GM12873 (cell line): Measurements from ENCODE around the gene DLG2.

Source experiments
- TF ChIP-seq, protein P1 (sequence below): IDR thresholded peaks from 2 replicates; pipeline ENCODE4 v1.5.1; 2012; ENCODE audit warnings: low read depth, mild to moderate bottlenecking, moderate library complexity, low read length, control low read depth; ENCODE audit not compliant: insufficient read depth; ENCODE audit errors: missing control alignments

Gene DLG2

DNA sequence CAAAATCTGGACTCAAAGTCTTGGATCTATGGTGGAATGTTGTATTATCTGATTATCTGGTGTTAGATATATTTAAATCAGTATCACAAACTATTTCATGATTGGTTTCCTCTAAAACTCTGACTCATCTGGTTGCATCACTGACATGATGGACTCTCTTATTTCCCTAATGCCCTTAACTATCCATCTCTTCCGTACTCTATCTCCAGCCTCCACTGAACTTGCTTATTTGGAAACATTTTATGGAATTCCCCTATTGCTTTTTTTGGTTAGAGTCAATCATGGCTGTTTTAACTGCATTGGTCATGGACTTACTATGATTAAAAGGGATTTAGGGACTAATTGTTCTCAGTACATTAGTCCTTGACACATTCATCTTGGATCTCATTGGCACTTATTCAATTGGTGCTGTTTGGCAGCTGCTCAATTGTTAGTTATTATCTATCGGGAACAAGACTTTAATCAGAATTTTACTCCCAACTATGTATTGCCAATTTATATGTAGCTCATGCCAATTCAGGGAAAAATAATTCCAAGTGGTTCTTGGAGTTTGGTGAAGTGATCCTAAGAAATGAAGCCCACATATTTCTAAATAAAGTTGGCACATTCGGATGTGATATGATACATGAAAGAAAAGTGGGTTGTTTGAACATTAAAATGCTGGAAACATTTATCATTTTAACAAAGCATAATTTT, 1399.0 kb downstream of the DLG2 start:
- TF ChIP-seq, protein P1, sequence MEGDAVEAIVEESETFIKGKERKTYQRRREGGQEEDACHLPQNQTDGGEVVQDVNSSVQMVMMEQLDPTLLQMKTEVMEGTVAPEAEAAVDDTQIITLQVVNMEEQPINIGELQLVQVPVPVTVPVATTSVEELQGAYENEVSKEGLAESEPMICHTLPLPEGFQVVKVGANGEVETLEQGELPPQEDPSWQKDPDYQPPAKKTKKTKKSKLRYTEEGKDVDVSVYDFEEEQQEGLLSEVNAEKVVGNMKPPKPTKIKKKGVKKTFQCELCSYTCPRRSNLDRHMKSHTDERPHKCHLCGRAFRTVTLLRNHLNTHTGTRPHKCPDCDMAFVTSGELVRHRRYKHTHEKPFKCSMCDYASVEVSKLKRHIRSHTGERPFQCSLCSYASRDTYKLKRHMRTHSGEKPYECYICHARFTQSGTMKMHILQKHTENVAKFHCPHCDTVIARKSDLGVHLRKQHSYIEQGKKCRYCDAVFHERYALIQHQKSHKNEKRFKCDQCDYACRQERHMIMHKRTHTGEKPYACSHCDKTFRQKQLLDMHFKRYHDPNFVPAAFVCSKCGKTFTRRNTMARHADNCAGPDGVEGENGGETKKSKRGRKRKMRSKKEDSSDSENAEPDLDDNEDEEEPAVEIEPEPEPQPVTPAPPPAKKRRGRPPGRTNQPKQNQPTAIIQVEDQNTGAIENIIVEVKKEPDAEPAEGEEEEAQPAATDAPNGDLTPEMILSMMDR, result no peak

DNA sequence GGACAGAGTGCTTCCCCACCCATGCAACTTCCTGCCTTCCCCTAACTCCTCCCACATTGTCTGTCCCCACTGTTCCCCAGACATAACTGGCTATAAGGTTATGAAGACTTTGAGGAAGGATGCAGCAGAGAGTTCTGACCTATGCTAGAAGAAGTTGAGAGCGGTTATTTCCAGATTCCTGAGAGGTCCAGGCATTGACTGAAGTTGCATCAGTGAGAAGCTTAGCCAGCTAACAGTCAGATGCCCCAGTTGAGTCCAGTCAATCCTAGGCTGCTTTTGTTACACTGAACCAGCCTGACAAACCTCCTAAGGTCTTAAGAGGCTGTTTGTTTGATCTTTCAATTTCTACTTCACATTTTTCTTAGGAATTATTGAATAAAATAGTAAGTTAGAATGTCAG, 1403.1 kb downstream of the DLG2 start:
- TF ChIP-seq, protein P1, result no peak

DNA sequence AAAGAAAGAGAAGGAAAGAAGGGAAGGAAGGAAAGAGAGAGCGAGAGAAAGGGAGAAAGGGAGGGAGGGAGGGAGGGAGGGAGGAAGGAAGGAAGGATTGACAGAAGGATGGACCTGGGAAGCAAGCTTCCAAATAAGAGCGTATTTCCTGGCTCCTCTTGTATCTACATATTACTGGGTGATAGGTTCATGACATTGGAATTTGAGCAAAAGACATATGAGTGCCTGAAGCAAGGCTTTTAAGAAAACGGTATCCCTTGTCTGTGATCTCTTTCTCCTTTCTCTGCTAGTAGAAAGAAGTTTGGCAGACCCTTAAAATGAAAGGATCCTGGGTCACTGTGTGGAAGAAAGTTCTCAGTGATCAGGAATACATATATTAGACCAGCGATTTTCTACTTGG, 1408.8 kb downstream of the DLG2 start:
- TF ChIP-seq, protein P1, result no peak

DNA sequence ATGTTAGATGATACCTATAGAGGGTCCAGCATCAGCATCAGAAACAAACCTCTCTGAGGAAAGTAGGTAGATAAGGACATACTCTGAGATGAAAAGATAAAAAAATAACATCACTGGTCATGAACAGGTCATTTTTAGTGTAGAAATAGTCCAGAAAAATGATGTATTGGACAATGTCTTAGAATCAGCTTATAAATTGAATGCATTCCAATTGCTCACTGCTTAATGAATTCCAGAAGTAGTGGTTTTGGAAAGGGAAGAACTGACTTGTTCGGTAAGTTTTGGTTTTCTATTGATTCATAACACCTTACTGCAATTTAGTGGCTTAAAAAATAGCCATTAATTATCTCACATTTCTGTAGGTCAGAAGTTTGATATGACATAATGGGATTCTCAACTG, 1411.5 kb downstream of the DLG2 start:
- TF ChIP-seq, protein P1, result no peak

DNA sequence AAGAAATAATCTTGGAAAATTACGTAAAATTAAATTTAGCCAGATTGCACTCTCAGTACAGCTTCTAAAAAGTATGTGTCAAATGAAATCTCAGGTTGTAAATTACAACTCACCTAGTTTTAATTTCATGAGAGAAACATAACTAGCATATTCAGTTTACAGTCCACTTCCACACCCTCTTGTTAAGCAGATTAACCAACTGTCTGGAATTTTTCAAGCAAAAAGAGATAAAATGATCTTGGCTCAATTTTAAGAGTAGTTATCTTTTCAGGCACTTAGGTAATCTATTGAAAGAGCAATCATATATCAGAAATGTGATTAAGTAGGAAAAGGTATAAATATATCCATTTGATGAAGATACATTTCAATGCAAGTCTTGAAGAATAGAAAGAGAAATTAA, 1412.6 kb downstream of the DLG2 start:
- TF ChIP-seq, protein P1, result no peak

DNA sequence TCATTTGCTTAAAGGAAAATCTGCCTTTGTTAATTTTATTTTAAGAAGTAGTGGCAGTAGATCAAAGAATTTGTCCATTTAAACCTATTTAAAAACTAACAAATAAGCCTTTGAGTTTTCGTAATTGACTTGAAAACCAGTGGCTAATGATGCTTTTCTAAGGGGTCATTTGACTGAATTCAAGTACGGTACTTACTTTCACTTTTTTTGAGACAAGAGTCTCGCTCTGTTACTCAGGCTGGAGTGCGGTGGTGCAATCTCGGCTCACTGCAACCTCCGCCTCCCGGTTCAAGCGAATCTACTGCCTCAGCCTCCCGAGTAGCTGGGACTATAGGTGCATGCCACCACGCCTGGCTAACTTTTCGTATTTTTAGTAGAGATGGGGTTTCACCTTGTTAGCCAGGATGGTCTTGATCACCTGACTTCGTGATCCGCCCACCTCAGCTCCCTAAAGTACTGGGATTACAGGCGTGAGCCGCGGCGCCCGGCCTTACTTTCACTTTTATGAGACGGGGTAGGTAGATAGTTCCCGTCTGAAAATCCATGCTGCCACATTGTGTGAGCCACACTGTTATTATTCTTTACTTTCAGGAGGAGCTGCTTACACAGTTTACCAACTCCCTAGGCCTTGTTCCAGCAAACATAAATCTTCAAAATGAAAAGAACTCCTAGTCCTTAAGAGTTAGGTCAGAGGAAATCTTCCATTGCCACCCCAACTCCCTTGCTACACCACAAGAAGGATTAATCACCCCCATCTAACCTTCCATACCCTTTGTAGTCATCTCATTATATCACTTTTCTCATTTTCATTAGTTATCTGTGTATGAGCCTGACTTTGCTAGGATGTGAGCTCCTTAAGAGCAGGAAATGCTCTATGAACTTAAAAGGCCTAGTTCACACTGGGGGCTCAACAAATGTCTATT, 1414.4 kb downstream of the DLG2 start:
- TF ChIP-seq, protein P1, result no peak

DNA sequence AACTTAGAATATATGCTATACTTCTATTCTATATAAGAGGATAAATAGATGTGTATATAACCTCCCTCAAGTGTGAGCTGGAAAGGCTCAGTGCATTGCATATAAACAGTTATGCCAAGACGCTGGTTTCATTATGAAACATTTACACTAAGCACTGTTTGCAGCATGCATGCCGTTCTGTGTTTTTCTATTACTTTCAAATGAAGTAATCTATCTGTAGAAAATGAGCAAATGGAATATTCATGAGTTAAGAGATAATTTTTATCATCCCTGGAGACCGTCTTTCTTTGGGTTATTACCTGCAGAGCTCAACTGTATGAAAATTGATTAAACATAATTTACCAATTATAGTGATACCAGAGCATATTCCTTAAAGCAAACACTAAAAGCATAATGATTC, 1415.2 kb downstream of the DLG2 start:
- TF ChIP-seq, protein P1, result no peak
